K562 (cell line): Measurements from ENCODE around the gene MAD2L1BP. TPM values are rescaled to one million over a fixed set of nuclear protein-coding genes. Genes with fewer than 3 reads are reported as not detected.

Experiments
- JUN ChIP-seq, 2 experiments: sonication (generic) in 1 of 2; formaldehyde crosslinking in 1 of 2; IDR thresholded peaks; 2 replicates each; pipeline versions ENCODE4 v1.6.1 to v1.8.0; 2012 to 2022; ENCODE audit warnings: borderline replicate concordance in 2 of 2, mild to moderate bottlenecking in 2 of 2, improper control_type of control experiment in 1 of 2, low read depth in 1 of 2, low read length in 1 of 2, missing genetic modification reagents in 1 of 2
- MAFK ChIP-seq: IDR thresholded peaks from 2 replicates; pipeline ENCODE4 v1.6.1; 2011; ENCODE audit warnings: low read length, improper control_type of control experiment
- NFRKB ChIP-seq: fragments of 450-650 bp; IDR thresholded peaks from 2 replicates; pipeline ENCODE4 v1.6.1; 2016; ENCODE audit warnings: low read depth
- SMARCC2 ChIP-seq: fragments of 450-650 bp; IDR thresholded peaks from 2 replicates; pipeline ENCODE4 v1.6.1; 2017; ENCODE audit warnings: antibody characterized with exemption, moderate library complexity, mild to moderate bottlenecking, low read depth
- SMARCE1 ChIP-seq: fragments of 450-650 bp; IDR thresholded peaks from 2 replicates; pipeline ENCODE4 v1.7.1; 2016; ENCODE audit warnings: mild to moderate bottlenecking
- SOX6 ChIP-seq: fragments of 450-650 bp; IDR thresholded peaks from 2 replicates; pipeline ENCODE4 v1.6.1; 2014; ENCODE audit warnings: mild to moderate bottlenecking
- TEAD1 ChIP-seq, 2 experiments: fragments of 450-650 bp in 1 of 2; sonication (generic) in 1 of 2; formaldehyde crosslinking; IDR thresholded peaks; 2 replicates each; pipeline versions ENCODE4 v1.4.0 to v1.8.0; 2020 to 2022; ENCODE audit warnings: mild to moderate bottlenecking in 2 of 2, missing genetic modification reagents in 1 of 2
- polyA plus RNA-seq, 8 experiments: library from polyadenylated mRNA; depleted of rRNA in 4 of 8; stranded (reverse) in 5 of 8; unstranded in 3 of 8; fragments of >200 nt; fragmentation: Nextera tagmentation in 2 of 8; fragmentation: Illumina TruSeq in 1 of 8; extraction: Ambion mirVana in 2 of 8; extraction: Trizol in 1 of 8; gene quantifications; 2 replicates each; pipeline versions ENCODE4 v1.2.1 to v1.2.3, GENCODE V29; 2011 to 2014; ENCODE audit warnings: inconsistent platforms in 1 of 8, missing spikeins in 1 of 8
- total RNA-seq, 7 experiments: library from RNA; depleted of rRNA in 6 of 7; stranded (reverse); fragments of >200 nt in 6 of 7; fragmentation: Illumina TruSeq in 2 of 7; extraction: Trizol in 2 of 7; gene quantifications; 2 replicates each; pipeline versions ENCODE4 v1.2.1 to v1.2.3, GENCODE V29; 2011 to 2021; ENCODE audit warnings: low replicate concordance in 1 of 7
- TF ChIP-seq, protein P1 (sequence below): sonication (generic); formaldehyde crosslinking; IDR thresholded peaks from 2 replicates; pipeline ENCODE4 v1.4.0; 2020; ENCODE audit warnings: mild to moderate bottlenecking, missing genetic modification reagents
- TF ChIP-seq, protein P2 (sequence below): fragments of 250-450 bp; sonication (Bioruptor Pico); IDR thresholded peaks from 2 replicates; pipeline ENCODE4 v1.8.0; 2021; ENCODE audit warnings: mild to moderate bottlenecking, moderate library complexity
- TF ChIP-seq, protein P3 (sequence below): fragments of 200-800 bp; sonication (Bioruptor generic); IDR thresholded peaks from 2 replicates; pipeline ENCODE4 v1.6.1; 2016; ENCODE audit warnings: missing genetic modification characterization, missing compliant biosample characterization

Gene MAD2L1BP
- total and polyA plus RNA-seq, 9 of the 15 experiments (the other 6 are each of a cell fraction or from before 2014, with no cell fraction given): 69.7 to 321 (median 111) TPM

DNA sequence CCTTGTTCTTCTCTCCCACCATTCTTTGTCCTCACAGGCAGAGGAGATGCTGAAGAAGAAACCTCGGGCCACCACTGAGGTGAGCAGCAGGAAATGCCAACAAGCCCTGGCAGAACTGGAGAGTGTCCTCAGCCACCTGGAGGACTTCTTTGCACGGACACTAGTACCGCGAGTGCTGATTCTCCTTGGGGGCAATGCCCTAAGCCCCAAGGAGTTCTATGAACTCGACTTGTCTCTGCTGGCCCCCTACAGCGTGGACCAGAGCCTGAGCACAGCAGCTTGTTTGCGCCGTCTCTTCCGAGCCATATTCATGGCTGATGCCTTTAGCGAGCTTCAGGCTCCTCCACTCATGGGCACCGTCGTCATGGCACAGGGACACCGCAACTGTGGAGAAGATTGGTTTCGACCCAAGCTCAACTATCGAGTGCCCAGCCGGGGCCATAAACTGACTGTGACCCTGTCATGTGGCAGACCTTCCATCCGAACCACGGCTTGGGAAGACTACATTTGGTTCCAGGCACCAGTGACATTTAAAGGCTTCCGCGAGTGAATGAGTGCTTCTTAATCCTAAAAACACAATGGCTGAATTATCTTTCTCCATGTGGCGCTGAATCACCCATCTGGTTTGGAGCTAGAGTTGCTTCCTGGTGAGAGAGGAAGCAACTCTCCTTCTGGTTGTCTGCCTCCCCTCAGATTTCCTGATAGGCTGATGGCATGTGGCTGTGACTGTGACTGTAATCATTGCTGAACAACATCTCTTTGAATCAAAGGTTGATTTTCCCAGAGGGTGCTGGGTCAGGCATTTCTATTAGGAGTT lies 4.6 kb downstream of the MAD2L1BP start (continued):
- TF ChIP-seq JUN (IDR thresholded peaks at IDR 0.05; ENCODE audit: borderline replicate concordance, low read depth, low read length): peak; percentile 66; the same call in 1 of the 2 replicates
- TF ChIP-seq JUN (CRISPR knock-in tag; IDR thresholded peaks at IDR 0.05; ENCODE audit: borderline replicate concordance): peak; percentile 38; the same call in 1 of the 2 replicates
- TF ChIP-seq, protein P1, sequence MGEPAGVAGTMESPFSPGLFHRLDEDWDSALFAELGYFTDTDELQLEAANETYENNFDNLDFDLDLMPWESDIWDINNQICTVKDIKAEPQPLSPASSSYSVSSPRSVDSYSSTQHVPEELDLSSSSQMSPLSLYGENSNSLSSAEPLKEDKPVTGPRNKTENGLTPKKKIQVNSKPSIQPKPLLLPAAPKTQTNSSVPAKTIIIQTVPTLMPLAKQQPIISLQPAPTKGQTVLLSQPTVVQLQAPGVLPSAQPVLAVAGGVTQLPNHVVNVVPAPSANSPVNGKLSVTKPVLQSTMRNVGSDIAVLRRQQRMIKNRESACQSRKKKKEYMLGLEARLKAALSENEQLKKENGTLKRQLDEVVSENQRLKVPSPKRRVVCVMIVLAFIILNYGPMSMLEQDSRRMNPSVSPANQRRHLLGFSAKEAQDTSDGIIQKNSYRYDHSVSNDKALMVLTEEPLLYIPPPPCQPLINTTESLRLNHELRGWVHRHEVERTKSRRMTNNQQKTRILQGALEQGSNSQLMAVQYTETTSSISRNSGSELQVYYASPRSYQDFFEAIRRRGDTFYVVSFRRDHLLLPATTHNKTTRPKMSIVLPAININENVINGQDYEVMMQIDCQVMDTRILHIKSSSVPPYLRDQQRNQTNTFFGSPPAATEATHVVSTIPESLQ (CRISPR knock-in tag): no peak
- TF ChIP-seq, protein P2, sequence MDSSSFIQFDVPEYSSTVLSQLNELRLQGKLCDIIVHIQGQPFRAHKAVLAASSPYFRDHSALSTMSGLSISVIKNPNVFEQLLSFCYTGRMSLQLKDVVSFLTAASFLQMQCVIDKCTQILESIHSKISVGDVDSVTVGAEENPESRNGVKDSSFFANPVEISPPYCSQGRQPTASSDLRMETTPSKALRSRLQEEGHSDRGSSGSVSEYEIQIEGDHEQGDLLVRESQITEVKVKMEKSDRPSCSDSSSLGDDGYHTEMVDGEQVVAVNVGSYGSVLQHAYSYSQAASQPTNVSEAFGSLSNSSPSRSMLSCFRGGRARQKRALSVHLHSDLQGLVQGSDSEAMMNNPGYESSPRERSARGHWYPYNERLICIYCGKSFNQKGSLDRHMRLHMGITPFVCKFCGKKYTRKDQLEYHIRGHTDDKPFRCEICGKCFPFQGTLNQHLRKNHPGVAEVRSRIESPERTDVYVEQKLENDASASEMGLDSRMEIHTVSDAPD (CRISPR knock-in tag): no peak
- TF ChIP-seq NFRKB: 0 out of 2 replicates have a peak, but pooled peaks have one; percentile 53
- peak; percentile 86 for TF ChIP-seq SOX6
- TF ChIP-seq SMARCE1: peak; percentile 61
- peak in 1 of 2 experiments; percentile 65; a peak in 2 of 4 replicates for TF ChIP-seq TEAD1 (CRISPR knock-in tag; IDR thresholded peaks at IDR 0.05)
- TF ChIP-seq, protein P3, sequence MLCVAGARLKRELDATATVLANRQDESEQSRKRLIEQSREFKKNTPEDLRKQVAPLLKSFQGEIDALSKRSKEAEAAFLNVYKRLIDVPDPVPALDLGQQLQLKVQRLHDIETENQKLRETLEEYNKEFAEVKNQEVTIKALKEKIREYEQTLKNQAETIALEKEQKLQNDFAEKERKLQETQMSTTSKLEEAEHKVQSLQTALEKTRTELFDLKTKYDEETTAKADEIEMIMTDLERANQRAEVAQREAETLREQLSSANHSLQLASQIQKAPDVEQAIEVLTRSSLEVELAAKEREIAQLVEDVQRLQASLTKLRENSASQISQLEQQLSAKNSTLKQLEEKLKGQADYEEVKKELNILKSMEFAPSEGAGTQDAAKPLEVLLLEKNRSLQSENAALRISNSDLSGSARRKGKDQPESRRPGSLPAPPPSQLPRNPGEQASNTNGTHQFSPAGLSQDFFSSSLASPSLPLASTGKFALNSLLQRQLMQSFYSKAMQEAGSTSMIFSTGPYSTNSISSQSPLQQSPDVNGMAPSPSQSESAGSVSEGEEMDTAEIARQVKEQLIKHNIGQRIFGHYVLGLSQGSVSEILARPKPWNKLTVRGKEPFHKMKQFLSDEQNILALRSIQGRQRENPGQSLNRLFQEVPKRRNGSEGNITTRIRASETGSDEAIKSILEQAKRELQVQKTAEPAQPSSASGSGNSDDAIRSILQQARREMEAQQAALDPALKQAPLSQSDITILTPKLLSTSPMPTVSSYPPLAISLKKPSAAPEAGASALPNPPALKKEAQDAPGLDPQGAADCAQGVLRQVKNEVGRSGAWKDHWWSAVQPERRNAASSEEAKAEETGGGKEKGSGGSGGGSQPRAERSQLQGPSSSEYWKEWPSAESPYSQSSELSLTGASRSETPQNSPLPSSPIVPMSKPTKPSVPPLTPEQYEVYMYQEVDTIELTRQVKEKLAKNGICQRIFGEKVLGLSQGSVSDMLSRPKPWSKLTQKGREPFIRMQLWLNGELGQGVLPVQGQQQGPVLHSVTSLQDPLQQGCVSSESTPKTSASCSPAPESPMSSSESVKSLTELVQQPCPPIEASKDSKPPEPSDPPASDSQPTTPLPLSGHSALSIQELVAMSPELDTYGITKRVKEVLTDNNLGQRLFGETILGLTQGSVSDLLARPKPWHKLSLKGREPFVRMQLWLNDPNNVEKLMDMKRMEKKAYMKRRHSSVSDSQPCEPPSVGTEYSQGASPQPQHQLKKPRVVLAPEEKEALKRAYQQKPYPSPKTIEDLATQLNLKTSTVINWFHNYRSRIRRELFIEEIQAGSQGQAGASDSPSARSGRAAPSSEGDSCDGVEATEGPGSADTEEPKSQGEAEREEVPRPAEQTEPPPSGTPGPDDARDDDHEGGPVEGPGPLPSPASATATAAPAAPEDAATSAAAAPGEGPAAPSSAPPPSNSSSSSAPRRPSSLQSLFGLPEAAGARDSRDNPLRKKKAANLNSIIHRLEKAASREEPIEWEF (CRISPR knock-in tag): no peak
- no peak for TF ChIP-seq SMARCC2
- TF ChIP-seq MAFK: peak; percentile 11; the same call in 1 of the 2 replicates
